ENCODE measurements around the gene ARPIN. TPM values are rescaled to one million over a fixed set of nuclear protein-coding genes. Genes with fewer than 3 reads are reported as not detected.
"Not testable (repeated sequence)": the region's sequence is repeated elsewhere in the genome, so short reads cannot be mapped to it uniquely, and the experiment has no call there.

ARPIN gene
- total RNA-seq, 2 experiments from 2014 or later: not detected

GRCh38 chr15:89875741-89876140, 37.0 kb downstream of the ARPIN start:
- ATAC-seq: no peak
- no peak for DNase-seq
- Mint-ChIP-seq H3K27ac (no peak overlapping the region), H3K4me3 (no peak overlapping the region), H3K27me3 (ENCODE audit: low read depth) (no peaks in the 10 kb centered on the region), H3K4me1 (ENCODE audit: low read depth) (peaks cover 6% of the 10 kb centered on the region), H3K9me3 (ENCODE audit: insufficient read depth) (no peaks in the 10 kb centered on the region), H3K36me3 (ENCODE audit: low read depth) (peaks cover 14% of the 10 kb centered on the region)
- ChIA-PET POLR2A (interaction anchor here (1.7 kb wide), 1 partner anchor 18 kb away, joined by 4 read pairs; the partner anchor contains the start of gene AP3S2), CTCF (interaction anchor here (1.3 to 6.1 kb wide), 12 partner anchors 11 to 187 kb away, joined by 4 to 100 read pairs (median 9); no protein-coding TSS in a partner anchor)

- CTCF ChIA-PET: interaction anchor here (0.7 to 6.1 kb wide), 61 partner anchors 8 to 414 kb away, joined by 3 to 100 read pairs (median 4); partner anchors contain the start of genes ANPEP, AP3S2, MESP1 and MESP2
These were observed 37.7 kb downstream of the ARPIN start for GRCh38 chr15:89874926-89875564.

GRCh38 chr15:89870688-89871288, 42.0 kb downstream of the ARPIN start:
- ChIA-PET CTCF (no interaction called here), POLR2A (no interaction called here)
- no peak overlapping the region for H3K27ac Mint-ChIP-seq
- no peaks in the 10 kb centered on the region for H3K27me3 Mint-ChIP-seq (ENCODE audit: low read depth)
- ATAC-seq (no peak), DNase-seq (no peak)
- peaks cover 6% of the 10 kb centered on the region for H3K4me1 Mint-ChIP-seq (ENCODE audit: low read depth)
- H3K36me3 Mint-ChIP-seq (ENCODE audit: low read depth): peaks cover 20% of the 10 kb centered on the region
- H3K4me3 Mint-ChIP-seq: no peak overlapping the region
- H3K9me3 Mint-ChIP-seq (ENCODE audit: insufficient read depth): no peaks in the 10 kb centered on the region

More at GRCh38 chr15:89874926-89875564, 37.7 kb downstream of the ARPIN start:
- DNase-seq (peak; percentile 88), ATAC-seq (peak; percentile 100)
- Mint-ChIP-seq H3K27me3 (ENCODE audit: low read depth) (no peaks in the 10 kb centered on the region), H3K4me1 (ENCODE audit: low read depth) (peaks cover 6% of the 10 kb centered on the region), H3K9me3 (ENCODE audit: insufficient read depth) (no peaks in the 10 kb centered on the region), H3K36me3 (ENCODE audit: low read depth) (peaks cover 19% of the 10 kb centered on the region), H3K4me3 (no peak overlapping the region), H3K27ac (peak overlapping the region; percentile 52)
- POLR2A ChIA-PET: interaction anchor here (0.8 to 1.0 kb wide), 3 partner anchors 10 to 114 kb away, joined by 3 to 5 read pairs (median 3); partner anchors contain the start of gene AP3S2

- H3K36me3 Mint-ChIP-seq (ENCODE audit: low read depth): peaks cover 17% of the 10 kb centered on the region
- peaks cover 1% of the 10 kb centered on the region for H3K4me1 Mint-ChIP-seq (ENCODE audit: low read depth)
- H3K27me3 Mint-ChIP-seq (ENCODE audit: low read depth): no peaks in the 10 kb centered on the region
- no peak overlapping the region for H3K4me3 Mint-ChIP-seq
- no peaks in the 10 kb centered on the region for H3K9me3 Mint-ChIP-seq (ENCODE audit: insufficient read depth)
- CTCF ChIA-PET: no interaction called here
- POLR2A ChIA-PET: no interaction called here
- DNase-seq: no peak
- no peak for ATAC-seq
- H3K27ac Mint-ChIP-seq: no peak overlapping the region
These were observed 42.7 kb downstream of the ARPIN start for GRCh38 chr15:89870006-89870405.

GRCh38 chr15:89869490-89869889, 43.3 kb downstream of the ARPIN start:
- ATAC-seq; H3K4me3 Mint-ChIP-seq; POLR2A ChIA-PET; H3K9me3 Mint-ChIP-seq (ENCODE audit: insufficient read depth); CTCF ChIA-PET; H3K27me3 Mint-ChIP-seq (ENCODE audit: low read depth); H3K4me1 Mint-ChIP-seq (ENCODE audit: low read depth); H3K27ac Mint-ChIP-seq; DNase-seq: not testable (repeated sequence)
- H3K36me3 Mint-ChIP-seq (ENCODE audit: low read depth): peaks cover 17% of the 10 kb centered on the region

- H3K36me3 Mint-ChIP-seq (ENCODE audit: low read depth): peaks cover 12% of the 10 kb centered on the region
- peaks cover 9% of the 10 kb centered on the region for H3K4me1 Mint-ChIP-seq (ENCODE audit: low read depth)
- CTCF ChIA-PET: interaction anchor here (1.5 to 3.9 kb wide), 3 partner anchors 10 to 124 kb away, joined by 3 to 31 read pairs (median 7); no protein-coding TSS in a partner anchor
- H3K4me3 Mint-ChIP-seq: no peak overlapping the region
- no peak overlapping the region for H3K27ac Mint-ChIP-seq
- no peaks in the 10 kb centered on the region for H3K9me3 Mint-ChIP-seq (ENCODE audit: insufficient read depth)
- no peak for DNase-seq
- ATAC-seq: no peak
- no peaks in the 10 kb centered on the region for H3K27me3 Mint-ChIP-seq (ENCODE audit: low read depth)
- POLR2A ChIA-PET: interaction anchor here (0.9 kb wide), 1 partner anchor 10 kb away, joined by 3 read pairs; no protein-coding TSS in a partner anchor
These were observed 47.6 kb downstream of the ARPIN start for GRCh38 chr15:89864958-89865739.

GRCh38 chr15:89863918-89864317, 48.8 kb downstream of the ARPIN start:
- H3K36me3 Mint-ChIP-seq (ENCODE audit: low read depth): peaks cover 7% of the 10 kb centered on the region
- no peak overlapping the region for H3K4me3 Mint-ChIP-seq
- POLR2A ChIA-PET: no interaction called here
- CTCF ChIA-PET: interaction anchor here (1.1 to 3.9 kb wide), 4 partner anchors 9 to 123 kb away, joined by 3 to 31 read pairs (median 5); no protein-coding TSS in a partner anchor
- ATAC-seq (no peak), DNase-seq (no peak)
- H3K9me3 Mint-ChIP-seq (ENCODE audit: insufficient read depth): no peaks in the 10 kb centered on the region
- H3K4me1 Mint-ChIP-seq (ENCODE audit: low read depth): peaks cover 11% of the 10 kb centered on the region
- H3K27ac Mint-ChIP-seq: no peak overlapping the region
- H3K27me3 Mint-ChIP-seq (ENCODE audit: low read depth): no peaks in the 10 kb centered on the region

- Mint-ChIP-seq H3K36me3 (ENCODE audit: low read depth) (peaks cover 11% of the 10 kb centered on the region), H3K27ac (no peak overlapping the region), H3K27me3 (ENCODE audit: low read depth) (no peaks in the 10 kb centered on the region), H3K4me3 (no peak overlapping the region), H3K9me3 (ENCODE audit: insufficient read depth) (no peaks in the 10 kb centered on the region), H3K4me1 (ENCODE audit: low read depth) (peaks cover 11% of the 10 kb centered on the region)
- ATAC-seq: no peak
- POLR2A ChIA-PET: no interaction called here
- CTCF ChIA-PET: interaction anchor here (1.7 to 2.4 kb wide), 3 partner anchors 14 to 121 kb away, joined by 5 to 11 read pairs (median 7); no protein-coding TSS in a partner anchor
- DNase-seq: no peak
These were observed 51.9 kb downstream of the ARPIN start for GRCh38 chr15:89860891-89861290.

- Mint-ChIP-seq H3K36me3 (ENCODE audit: low read depth) (peaks cover 8% of the 10 kb centered on the region), H3K4me1 (ENCODE audit: low read depth) (peaks cover 11% of the 10 kb centered on the region), H3K9me3 (ENCODE audit: insufficient read depth) (no peaks in the 10 kb centered on the region), H3K4me3 (no peak overlapping the region), H3K27ac (no peak overlapping the region), H3K27me3 (ENCODE audit: low read depth) (no peaks in the 10 kb centered on the region)
- ATAC-seq (no peak), DNase-seq (no peak)
- CTCF ChIA-PET: interaction anchor here (1.7 to 2.4 kb wide), 3 partner anchors 14 to 120 kb away, joined by 5 to 11 read pairs (median 7); no protein-coding TSS in a partner anchor
- POLR2A ChIA-PET: no interaction called here
These were observed 52.3 kb downstream of the ARPIN start for GRCh38 chr15:89860431-89860830.

- ChIA-PET POLR2A (interaction anchor here (0.9 kb wide), 1 partner anchor 35 kb away, joined by 3 read pairs; the partner anchor contains the start of gene AP3S2), CTCF (interaction anchor here (2.4 kb wide), 1 partner anchor 98 kb away, joined by 7 read pairs; no protein-coding TSS in a partner anchor)
- Mint-ChIP-seq H3K27ac (no peak overlapping the region), H3K27me3 (ENCODE audit: low read depth) (no peaks in the 10 kb centered on the region), H3K9me3 (ENCODE audit: insufficient read depth) (no peaks in the 10 kb centered on the region), H3K4me1 (ENCODE audit: low read depth) (peaks cover 11% of the 10 kb centered on the region), H3K4me3 (no peak overlapping the region), H3K36me3 (ENCODE audit: low read depth) (peaks cover 6% of the 10 kb centered on the region)
- ATAC-seq (no peak), DNase-seq (no peak)
These were observed 53.9 kb downstream of the ARPIN start for GRCh38 chr15:89858661-89859458.

- ChIA-PET CTCF (interaction anchor here (0.8 to 1.1 kb wide), 2 partner anchors 18 to 31 kb away, joined by 3 to 4 read pairs; no protein-coding TSS in a partner anchor), POLR2A (interaction anchor here (0.9 kb wide), 1 partner anchor 36 kb away, joined by 3 read pairs; the partner anchor contains the start of gene AP3S2)
- Mint-ChIP-seq H3K27me3 (ENCODE audit: low read depth) (no peaks in the 10 kb centered on the region), H3K27ac (no peak overlapping the region), H3K4me1 (ENCODE audit: low read depth) (peaks cover 11% of the 10 kb centered on the region), H3K36me3 (ENCODE audit: low read depth) (peaks cover 7% of the 10 kb centered on the region), H3K9me3 (ENCODE audit: insufficient read depth) (no peaks in the 10 kb centered on the region), H3K4me3 (no peak overlapping the region)
- DNase-seq (no peak), ATAC-seq (no peak)
These were observed 55.1 kb downstream of the ARPIN start for GRCh38 chr15:89857673-89858072.
